Measurements from ENCODE around the gene ENOX2.
A peak's percentile ranks its signal among the peaks of the same experiment; 100 is the strongest.
"Not testable (repeated sequence)": the region's sequence is repeated elsewhere in the genome, so short reads cannot be mapped to it uniquely, and the experiment has no call there.

The ENOX2 gene

GRCh38 chrX:130719413-130719812, 183.6 kb downstream of the ENOX2 start:
- no peak for DNase-seq (ENCODE audit: low read depth)
- no peak overlapping the region for H3K4me3 ChIP-seq (replicated peaks; ENCODE audit: low read depth, low read length)
- TF ChIP-seq, protein P1, sequence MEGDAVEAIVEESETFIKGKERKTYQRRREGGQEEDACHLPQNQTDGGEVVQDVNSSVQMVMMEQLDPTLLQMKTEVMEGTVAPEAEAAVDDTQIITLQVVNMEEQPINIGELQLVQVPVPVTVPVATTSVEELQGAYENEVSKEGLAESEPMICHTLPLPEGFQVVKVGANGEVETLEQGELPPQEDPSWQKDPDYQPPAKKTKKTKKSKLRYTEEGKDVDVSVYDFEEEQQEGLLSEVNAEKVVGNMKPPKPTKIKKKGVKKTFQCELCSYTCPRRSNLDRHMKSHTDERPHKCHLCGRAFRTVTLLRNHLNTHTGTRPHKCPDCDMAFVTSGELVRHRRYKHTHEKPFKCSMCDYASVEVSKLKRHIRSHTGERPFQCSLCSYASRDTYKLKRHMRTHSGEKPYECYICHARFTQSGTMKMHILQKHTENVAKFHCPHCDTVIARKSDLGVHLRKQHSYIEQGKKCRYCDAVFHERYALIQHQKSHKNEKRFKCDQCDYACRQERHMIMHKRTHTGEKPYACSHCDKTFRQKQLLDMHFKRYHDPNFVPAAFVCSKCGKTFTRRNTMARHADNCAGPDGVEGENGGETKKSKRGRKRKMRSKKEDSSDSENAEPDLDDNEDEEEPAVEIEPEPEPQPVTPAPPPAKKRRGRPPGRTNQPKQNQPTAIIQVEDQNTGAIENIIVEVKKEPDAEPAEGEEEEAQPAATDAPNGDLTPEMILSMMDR (IDR thresholded peaks at IDR 0.05; ENCODE audit: low read length, missing control alignments), result no peak

DNA sequence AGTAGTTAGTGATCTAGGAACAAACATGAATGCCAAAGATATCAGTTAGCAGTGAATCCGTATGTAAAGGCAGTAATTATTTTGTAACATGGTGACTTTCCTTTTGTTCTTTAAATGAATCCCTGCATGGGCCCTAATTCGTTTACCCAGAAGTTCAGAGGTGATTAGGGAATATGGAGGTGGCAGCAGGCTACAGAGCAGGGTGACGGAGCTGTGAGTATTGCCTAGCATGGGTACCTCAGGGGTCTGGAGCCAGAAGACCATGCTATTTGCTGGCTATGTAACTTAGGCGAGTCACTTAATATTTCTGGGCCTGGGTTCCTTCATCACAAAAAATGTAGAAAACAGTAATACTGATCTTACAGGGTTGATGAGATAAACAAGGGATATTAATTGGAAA, 184.9 kb downstream of the ENOX2 start:
- no peak for DNase-seq (ENCODE audit: low read depth)
- TF ChIP-seq, protein P1 (IDR thresholded peaks at IDR 0.05; ENCODE audit: low read length, missing control alignments), result no peak
- no peak overlapping the region for H3K4me3 ChIP-seq (replicated peaks; ENCODE audit: low read depth, low read length)

GRCh38 chrX:130716781-130717413, 186.1 kb downstream of the ENOX2 start:
- TF ChIP-seq, protein P1 (IDR thresholded peaks at IDR 0.05; ENCODE audit: low read length, missing control alignments), result no peak
- DNase-seq (ENCODE audit: low read depth), result no peak
- H3K4me3 ChIP-seq (replicated peaks; ENCODE audit: low read depth, low read length), result no peak overlapping the region

DNA sequence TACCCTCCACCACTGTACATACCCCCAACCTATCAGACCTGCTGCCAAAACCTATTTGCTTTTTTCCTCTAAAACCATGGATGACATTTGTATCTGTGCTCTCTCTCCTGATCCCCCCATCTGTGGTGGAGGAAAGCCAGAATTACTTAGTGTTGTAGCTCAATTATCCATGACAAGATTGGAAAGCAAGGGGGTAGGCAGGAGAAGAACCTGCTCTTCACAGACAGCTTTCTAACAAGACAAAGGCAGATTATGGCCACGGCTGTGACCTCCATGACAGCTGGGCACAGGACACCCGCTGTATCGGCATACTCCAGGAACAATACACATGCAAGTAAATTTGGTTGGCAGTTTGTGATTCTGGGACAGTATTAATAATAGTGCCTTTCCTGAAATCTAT, 186.7 kb downstream of the ENOX2 start:
- no peak for DNase-seq (ENCODE audit: low read depth)
- TF ChIP-seq, protein P1 (IDR thresholded peaks at IDR 0.05; ENCODE audit: low read length, missing control alignments), result no peak
- H3K4me3 ChIP-seq (replicated peaks; ENCODE audit: low read depth, low read length), result no peak overlapping the region

DNA sequence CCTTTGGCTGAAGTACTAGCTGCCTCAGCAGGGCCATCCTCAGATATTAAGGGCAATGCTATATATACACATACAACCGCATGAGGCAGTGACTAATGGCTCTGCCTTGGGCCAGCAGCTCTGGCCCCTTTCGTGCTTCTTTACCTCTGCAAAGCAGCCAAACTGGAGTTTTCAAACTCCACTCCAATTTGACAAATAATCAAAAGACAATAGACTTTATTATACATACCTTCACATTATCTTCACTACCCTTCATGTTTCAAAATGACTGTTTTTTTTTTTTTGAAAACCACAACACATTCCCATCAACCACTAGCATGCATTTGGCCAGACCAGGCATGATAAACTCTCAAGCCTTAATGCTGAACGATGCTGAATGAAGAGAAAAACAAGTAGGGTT, 187.7 kb downstream of the ENOX2 start:
- TF ChIP-seq, protein P1 (IDR thresholded peaks at IDR 0.05; ENCODE audit: low read length, missing control alignments), result no peak
- no peak overlapping the region for H3K4me3 ChIP-seq (replicated peaks; ENCODE audit: low read depth, low read length)
- peak; percentile 17 for DNase-seq (ENCODE audit: low read depth)

- no peak for DNase-seq (ENCODE audit: low read depth)
- no peak overlapping the region for H3K4me3 ChIP-seq (replicated peaks; ENCODE audit: low read depth, low read length)
- TF ChIP-seq, protein P1 (IDR thresholded peaks at IDR 0.05; ENCODE audit: low read length, missing control alignments), result no peak
Measured at GRCh38 chrX:130714665-130715064, 188.3 kb downstream of the ENOX2 start.

DNA sequence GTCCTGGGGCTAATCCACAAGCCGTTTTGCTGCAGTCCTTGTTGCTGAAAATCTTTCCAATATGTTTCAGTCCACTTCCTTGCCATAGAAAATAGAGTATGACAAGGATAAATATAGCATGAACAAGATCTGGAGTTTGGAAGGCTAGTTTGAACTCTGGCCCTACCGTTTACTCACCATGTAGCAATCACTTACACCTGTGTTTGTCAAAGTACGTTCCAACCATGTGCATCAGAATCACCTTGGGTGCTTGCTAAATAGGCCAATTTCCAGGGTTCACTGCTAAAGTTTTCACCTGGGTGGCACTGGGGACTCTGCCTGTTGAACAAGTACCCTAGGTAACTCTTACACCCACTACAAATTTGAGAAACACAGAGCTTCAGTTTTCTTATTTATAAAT, 188.9 kb downstream of the ENOX2 start:
- DNase-seq (ENCODE audit: low read depth), result no peak
- no peak overlapping the region for H3K4me3 ChIP-seq (replicated peaks; ENCODE audit: low read depth, low read length)
- TF ChIP-seq, protein P1 (IDR thresholded peaks at IDR 0.05; ENCODE audit: low read length, missing control alignments), result no peak

DNA sequence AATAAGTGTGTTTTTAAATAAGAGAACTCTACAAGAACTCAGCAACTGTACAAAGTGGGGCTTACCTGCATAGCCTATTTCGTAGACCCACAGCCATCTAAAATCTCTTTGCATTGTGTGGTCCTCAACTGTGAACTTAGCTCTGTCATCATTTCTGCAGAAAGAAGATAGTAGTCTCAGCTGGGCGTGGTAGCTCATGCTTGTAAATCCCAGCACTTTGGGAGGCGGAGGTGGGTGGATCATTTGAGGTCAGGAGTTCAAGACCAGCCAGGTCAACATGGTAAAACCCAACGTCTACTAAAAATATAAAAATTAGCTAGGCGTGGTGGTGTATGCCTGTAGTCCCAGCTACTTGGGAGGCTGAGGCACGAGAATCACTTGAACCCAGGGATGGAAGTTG, 193.8 kb downstream of the ENOX2 start:
- not testable (repeated sequence) for H3K4me3 ChIP-seq (replicated peaks; ENCODE audit: low read depth, low read length); DNase-seq (ENCODE audit: low read depth)

All from fibroblast of pulmonary artery (primary cell).